ENCODE measurements around the gene POM121. TPM values are rescaled to one million over a fixed set of nuclear protein-coding genes. Genes with fewer than 3 reads are reported as not detected.
"Not testable (repeated sequence)": the region's sequence is repeated elsewhere in the genome, so short reads cannot be mapped to it uniquely, and the experiment has no call there.

The POM121 gene
- polyA plus RNA-seq, 3 donors, result 3.4 to 18.8 (median 5.1) TPM

GRCh38 chr7:72942022-72942705 lies 17.3 kb downstream of the POM121 start:
- no CpG with 5 or more reads among the region's 20 CpGs for WGBS (ENCODE audit: insufficient coverage)
- H3K4me3 Mint-ChIP-seq; H3K9me3 ChIP-seq (replicated peaks in 1 of 2; ENCODE audit: control insufficient read depth in 1 of 2, insufficient read depth in 1 of 2, low read length in 2 of 2); H4K20me1 ChIP-seq (ENCODE audit: insufficient read depth, low read length); H2AFZ ChIP-seq (ENCODE audit: insufficient read depth, low read depth, low read length, poor library complexity, severe bottlenecking); H3K79me2 ChIP-seq (ENCODE audit: insufficient read depth, low read length); DNase-seq; H3K27ac Mint-ChIP-seq; H3K27me3 Mint-ChIP-seq (ENCODE audit: low read depth in 3 of 3); H3K9ac ChIP-seq (ENCODE audit: insufficient read depth, low read length, poor library complexity, severe bottlenecking); H3K27me3 ChIP-seq (ENCODE audit: control insufficient read depth in 2 of 2, insufficient read depth in 2 of 2, low read length in 2 of 2); H3K4me3 ChIP-seq (replicated peaks in 1 of 3; ENCODE audit: low read depth in 2 of 3, low read length in 3 of 3); intact Hi-C loops (cut with micrococcal nuclease); H3K27ac ChIP-seq (ENCODE audit: low read depth in 1 of 2, low read length in 2 of 2); H3K9me3 Mint-ChIP-seq; H3K4me2 ChIP-seq (replicated peaks; ENCODE audit: extremely low read depth, low read length, poor library complexity, severe bottlenecking): not testable (repeated sequence)
- Histone ChIP-seq H3K36me3 (replicated peaks in 1 of 2; ENCODE audit: control insufficient read depth in 1 of 2, insufficient read depth in 2 of 2, low read length in 2 of 2) (peaks cover 16 to 31% of the 10 kb centered on the region in 2 donors), H3K4me1 (ENCODE audit: control insufficient read depth in 1 of 2, insufficient read depth in 2 of 2, low read length in 2 of 2) (peaks cover 5 to 10% of the 10 kb centered on the region in 2 donors)
- peaks cover 30 to 52% of the 10 kb centered on the region in 2 donors for H3K36me3 Mint-ChIP-seq
- peaks cover 10% of the 10 kb centered on the region for H3K4me1 Mint-ChIP-seq

GRCh38 chr7:72942956-72943355 lies 18.1 kb downstream of the POM121 start:
- H3K4me1 Mint-ChIP-seq; H3K27ac Mint-ChIP-seq; DNase-seq; H3K79me2 ChIP-seq (ENCODE audit: insufficient read depth, low read length); intact Hi-C loops (cut with micrococcal nuclease); H3K27ac ChIP-seq (ENCODE audit: low read depth in 1 of 2, low read length in 2 of 2); H3K9me3 Mint-ChIP-seq; H3K27me3 Mint-ChIP-seq (ENCODE audit: low read depth in 3 of 3); H4K20me1 ChIP-seq (ENCODE audit: insufficient read depth, low read length); H3K4me3 ChIP-seq (replicated peaks in 1 of 3; ENCODE audit: low read depth in 2 of 3, low read length in 3 of 3); H3K9ac ChIP-seq (ENCODE audit: insufficient read depth, low read length, poor library complexity, severe bottlenecking); H3K4me2 ChIP-seq (replicated peaks; ENCODE audit: extremely low read depth, low read length, poor library complexity, severe bottlenecking); H3K27me3 ChIP-seq (ENCODE audit: control insufficient read depth in 2 of 2, insufficient read depth in 2 of 2, low read length in 2 of 2); H2AFZ ChIP-seq (ENCODE audit: insufficient read depth, low read depth, low read length, poor library complexity, severe bottlenecking); H3K4me3 Mint-ChIP-seq; H3K9me3 ChIP-seq (replicated peaks in 1 of 2; ENCODE audit: control insufficient read depth in 1 of 2, insufficient read depth in 1 of 2, low read length in 2 of 2); H3K4me1 ChIP-seq (ENCODE audit: control insufficient read depth in 1 of 2, insufficient read depth in 2 of 2, low read length in 2 of 2): not testable (repeated sequence)
- WGBS (ENCODE audit: insufficient coverage), result 100% methylated on average over 11 of the region's 25 CpGs
- H3K36me3 Mint-ChIP-seq, result peaks cover 29 to 52% of the 10 kb centered on the region in 2 donors
- peaks cover 16 to 31% of the 10 kb centered on the region in 2 donors for H3K36me3 ChIP-seq (replicated peaks in 1 of 2; ENCODE audit: control insufficient read depth in 1 of 2, insufficient read depth in 2 of 2, low read length in 2 of 2)

- DNase-seq; H3K4me3 Mint-ChIP-seq; H3K79me2 ChIP-seq (ENCODE audit: insufficient read depth, low read length); H3K9ac ChIP-seq (ENCODE audit: insufficient read depth, low read length, poor library complexity, severe bottlenecking); H4K20me1 ChIP-seq (ENCODE audit: insufficient read depth, low read length); H3K9me3 ChIP-seq (replicated peaks in 1 of 2; ENCODE audit: control insufficient read depth in 1 of 2, insufficient read depth in 1 of 2, low read length in 2 of 2); H3K4me3 ChIP-seq (replicated peaks in 1 of 3; ENCODE audit: low read depth in 2 of 3, low read length in 3 of 3); H3K4me1 Mint-ChIP-seq; intact Hi-C loops (cut with micrococcal nuclease); H3K9me3 Mint-ChIP-seq; H3K27ac ChIP-seq (ENCODE audit: low read depth in 1 of 2, low read length in 2 of 2); H3K27me3 Mint-ChIP-seq (ENCODE audit: low read depth in 3 of 3); H3K4me1 ChIP-seq (ENCODE audit: control insufficient read depth in 1 of 2, insufficient read depth in 2 of 2, low read length in 2 of 2); H3K27ac Mint-ChIP-seq; H2AFZ ChIP-seq (ENCODE audit: insufficient read depth, low read depth, low read length, poor library complexity, severe bottlenecking); H3K4me2 ChIP-seq (replicated peaks; ENCODE audit: extremely low read depth, low read length, poor library complexity, severe bottlenecking); H3K27me3 ChIP-seq (ENCODE audit: control insufficient read depth in 2 of 2, insufficient read depth in 2 of 2, low read length in 2 of 2): not testable (repeated sequence)
- 37% methylated on average over 5 of the region's 15 CpGs for WGBS (ENCODE audit: insufficient coverage)
- H3K36me3 Mint-ChIP-seq, result peaks cover 18 to 49% of the 10 kb centered on the region in 2 donors
- peaks cover 11 to 30% of the 10 kb centered on the region in 2 donors for H3K36me3 ChIP-seq (replicated peaks in 1 of 2; ENCODE audit: control insufficient read depth in 1 of 2, insufficient read depth in 2 of 2, low read length in 2 of 2)
These were observed 20.0 kb downstream of the POM121 start for GRCh38 chr7:72944937-72945336.

- H3K4me3 ChIP-seq (replicated peaks in 1 of 3; ENCODE audit: low read depth in 2 of 3, low read length in 3 of 3); intact Hi-C loops (cut with micrococcal nuclease); H3K9me3 Mint-ChIP-seq; H3K9ac ChIP-seq (ENCODE audit: insufficient read depth, low read length, poor library complexity, severe bottlenecking); H3K4me1 ChIP-seq (ENCODE audit: control insufficient read depth in 1 of 2, insufficient read depth in 2 of 2, low read length in 2 of 2); H3K9me3 ChIP-seq (replicated peaks in 1 of 2; ENCODE audit: control insufficient read depth in 1 of 2, insufficient read depth in 1 of 2, low read length in 2 of 2); H3K27me3 Mint-ChIP-seq (ENCODE audit: low read depth in 3 of 3); H3K4me1 Mint-ChIP-seq; H3K4me2 ChIP-seq (replicated peaks; ENCODE audit: extremely low read depth, low read length, poor library complexity, severe bottlenecking); H4K20me1 ChIP-seq (ENCODE audit: insufficient read depth, low read length); H3K79me2 ChIP-seq (ENCODE audit: insufficient read depth, low read length); H3K27ac Mint-ChIP-seq; H3K27me3 ChIP-seq (ENCODE audit: control insufficient read depth in 2 of 2, insufficient read depth in 2 of 2, low read length in 2 of 2); H3K4me3 Mint-ChIP-seq; H2AFZ ChIP-seq (ENCODE audit: insufficient read depth, low read depth, low read length, poor library complexity, severe bottlenecking); DNase-seq; H3K27ac ChIP-seq (ENCODE audit: low read depth in 1 of 2, low read length in 2 of 2): not testable (repeated sequence)
- peaks cover 11 to 30% of the 10 kb centered on the region in 2 donors for H3K36me3 ChIP-seq (replicated peaks in 1 of 2; ENCODE audit: control insufficient read depth in 1 of 2, insufficient read depth in 2 of 2, low read length in 2 of 2)
- peaks cover 18 to 49% of the 10 kb centered on the region in 2 donors for H3K36me3 Mint-ChIP-seq
- 96% methylated on average over 3 of the region's 9 CpGs for WGBS (ENCODE audit: insufficient coverage)
These were observed 20.7 kb downstream of the POM121 start for GRCh38 chr7:72945597-72945996.
